Breast epithelium (tissue), 3 donors: ENCODE results near the gene ACOXL.

Source experiments
- CTCF ChIP-seq, 3 donors: fragments of 450-650 bp; IDR thresholded peaks; one replicate each; pipeline ENCODE4 v1.5.1; 2016 to 2017; ENCODE audit warnings: antibody characterized with exemption in 3 of 3, mild to moderate bottlenecking in 3 of 3, moderate library complexity in 3 of 3
- POLR2AphosphoS5 ChIP-seq, 3 donors: sonication (generic); formaldehyde crosslinking; IDR thresholded peaks; one replicate each; pipeline ENCODE4 v1.6.1; 2017; ENCODE audit warnings: antibody characterized with exemption in 3 of 3

GRCh38 chr2:111054791-111055691, 322.7 kb downstream of the ACOXL start:
- TF ChIP-seq POLR2AphosphoS5 (IDR thresholded peaks at IDR 0.05), result no peak
- no peak for TF ChIP-seq CTCF (IDR thresholded peaks at IDR 0.05)
